H1 (cell line): Measurements from ENCODE around the gene PRKAB2. TPM values are rescaled to one million over a fixed set of nuclear protein-coding genes. Genes with fewer than 3 reads are reported as not detected.

Source experiments
- EGR1 ChIP-seq: IDR thresholded peaks from 2 replicates; pipeline ENCODE4 v1.6.1; 2011; ENCODE audit warnings: low read depth, low read length, borderline replicate concordance
- GTF2F1 ChIP-seq: IDR thresholded peaks from 2 replicates; pipeline ENCODE4 v1.6.1; 2012; ENCODE audit warnings: low read depth, low read length, improper control_type of control experiment, borderline replicate concordance
- SP2 ChIP-seq: IDR thresholded peaks from 2 replicates; pipeline ENCODE4 v1.6.1; 2012; ENCODE audit warnings: mild to moderate bottlenecking, low read length, inconsistent platforms
- polyA plus RNA-seq, 7 experiments: library from polyadenylated mRNA; depleted of rRNA in 3 of 7; stranded (reverse) in 5 of 7; unstranded in 2 of 7; fragments of >200 nt in 5 of 7; fragments of 200-250 nt in 2 of 7; gene quantifications; 1 replicate in 5 of 7; 2 replicates in 1 of 7; 4 replicates in 1 of 7; pipeline versions ENCODE4 v1.2.1 to v1.2.3, GENCODE V29; 2011 to 2013; ENCODE audit warnings: missing spikeins in 2 of 7, mixed read lengths in 2 of 7
- total RNA-seq: library from RNA; stranded (reverse); fragmentation: NEBNext Ultra II Directional; extraction: Animal tissue kit (Norgen Biotek cat#: 25700); gene quantifications from 2 replicates; pipeline ENCODE4 v1.2.1, GENCODE V29; 2021

The PRKAB2 gene
- total and polyA plus RNA-seq, 2 of the 8 experiments (the other 6 are each of a cell fraction or from before 2014, with no cell fraction given) = 15.0 to 18.9 TPM

DNA sequence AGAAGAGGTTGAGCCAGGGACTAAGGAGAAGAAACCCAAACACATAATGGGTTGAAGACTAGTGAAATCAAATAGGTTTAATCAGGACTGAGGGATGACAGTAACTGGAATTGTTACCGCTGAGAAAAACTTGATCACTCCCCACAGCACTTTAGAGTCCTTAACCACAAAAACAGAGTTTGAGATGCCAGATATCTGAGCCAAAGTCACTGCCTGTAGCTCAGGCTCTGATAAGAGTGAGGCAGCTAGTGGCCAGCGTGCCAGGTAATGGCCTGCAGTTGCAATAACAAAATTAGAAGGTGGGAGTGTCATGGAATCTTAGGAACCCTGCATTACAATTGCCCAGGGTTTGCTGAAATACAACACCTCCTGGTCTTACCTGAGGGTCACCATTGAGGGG is 48.0 kb downstream of the PRKAB2 start (continued):
- TF ChIP-seq SP2 (no peak), GTF2F1 (no peak), EGR1 (no peak)
